Activated naive CD4-positive, alpha-beta T cell treated with anti-CD3 and anti-CD28 coated beads, Interleukin-2, amount 10 ng/mL, durations not matched to agents 7 days and 5 days (primary cell): ENCODE results near the gene NRIP1.
"Not testable (repeated sequence)": the region's sequence is repeated elsewhere in the genome, so short reads cannot be mapped to it uniquely, and the experiment has no call there.

Source experiments
- CTCF ChIA-PET: fragments of 350-600 bp; sonication (Branson Sonifier 250); formaldehyde crosslinking; loops from one replicate; lab custom pipeline; 2021; ENCODE audit warnings: antibody characterized with exemption; lab: Charles Lee
- DNase-seq: peaks from one replicate; pipeline ENCODE4 v3.0.0-alpha.2; 2020
- H3K27ac Mint-ChIP-seq: one replicate; pipeline ENCODE4 v1.8.0; 2021; ENCODE audit warnings: mild to moderate bottlenecking, moderate library complexity, mixed read lengths
- H3K27me3 Mint-ChIP-seq: one replicate; pipeline ENCODE4 v1.8.0; 2021; ENCODE audit warnings: mild to moderate bottlenecking, mixed read lengths
- H3K36me3 Mint-ChIP-seq: one replicate; pipeline ENCODE4 v1.8.0; 2021; ENCODE audit warnings: mixed read lengths
- H3K4me1 Mint-ChIP-seq: one replicate; pipeline ENCODE4 v1.8.0; 2021; ENCODE audit warnings: mixed read lengths
- H3K4me3 Mint-ChIP-seq: one replicate; pipeline ENCODE4 v1.8.0; 2021; ENCODE audit warnings: mild to moderate bottlenecking, moderate library complexity, mixed read lengths
- H3K9me3 Mint-ChIP-seq: one replicate; pipeline ENCODE4 v1.8.0; 2021; ENCODE audit warnings: mixed read lengths

NRIP1 gene

GRCh38 chr21:15037900-15038293 is 26.9 kb downstream of the NRIP1 start:
- H3K4me1 Mint-ChIP-seq, result peaks cover 5% of the 10 kb centered on the region
- H3K9me3 Mint-ChIP-seq, result no peaks in the 10 kb centered on the region
- H3K27ac Mint-ChIP-seq, result no peak overlapping the region
- H3K27me3 Mint-ChIP-seq, result no peaks in the 10 kb centered on the region
- H3K36me3 Mint-ChIP-seq, result peaks cover 20% of the 10 kb centered on the region
- DNase-seq, result no peak
- CTCF ChIA-PET, result no interaction called here
- no peak overlapping the region for H3K4me3 Mint-ChIP-seq

- CTCF ChIA-PET, result no interaction called here
Observed at GRCh38 chr21:15037095-15037899, 27.5 kb downstream of the NRIP1 start.

GRCh38 chr21:15036189-15036588 is 28.6 kb downstream of the NRIP1 start:
- H3K36me3 Mint-ChIP-seq, result peaks cover 11% of the 10 kb centered on the region
- peaks cover 9% of the 10 kb centered on the region for H3K4me1 Mint-ChIP-seq
- no peaks in the 10 kb centered on the region for H3K9me3 Mint-ChIP-seq
- H3K27me3 Mint-ChIP-seq, result no peaks in the 10 kb centered on the region
- CTCF ChIA-PET, result no interaction called here
- no peak overlapping the region for H3K4me3 Mint-ChIP-seq
- DNase-seq, result no peak
- no peak overlapping the region for H3K27ac Mint-ChIP-seq

More at GRCh38 chr21:15037095-15037899, 27.5 kb downstream of the NRIP1 start:
- no peak for DNase-seq
- H3K27ac Mint-ChIP-seq, result no peak overlapping the region
- H3K36me3 Mint-ChIP-seq, result peaks cover 14% of the 10 kb centered on the region
- no peaks in the 10 kb centered on the region for H3K9me3 Mint-ChIP-seq
- peaks cover 5% of the 10 kb centered on the region for H3K4me1 Mint-ChIP-seq
- H3K4me3 Mint-ChIP-seq, result no peak overlapping the region
- no peaks in the 10 kb centered on the region for H3K27me3 Mint-ChIP-seq

GRCh38 chr21:15034126-15034853 is 30.5 kb downstream of the NRIP1 start:
- H3K4me1 Mint-ChIP-seq, result peaks cover 9% of the 10 kb centered on the region
- H3K9me3 Mint-ChIP-seq, result peaks cover 1% of the 10 kb centered on the region
- CTCF ChIA-PET, result no interaction called here
- H3K4me3 Mint-ChIP-seq, result no peak overlapping the region
- no peak for DNase-seq
- no peaks in the 10 kb centered on the region for H3K27me3 Mint-ChIP-seq
- H3K36me3 Mint-ChIP-seq, result peaks cover under 1% of the 10 kb centered on the region
- H3K27ac Mint-ChIP-seq, result no peak overlapping the region

- Mint-ChIP-seq H3K27ac (no peak overlapping the region), H3K27me3 (no peaks in the 10 kb centered on the region), H3K9me3 (peaks cover 1% of the 10 kb centered on the region), H3K36me3 (no peaks in the 10 kb centered on the region), H3K4me3 (no peak overlapping the region), H3K4me1 (peaks cover 9% of the 10 kb centered on the region)
- CTCF ChIA-PET, result no interaction called here
- no peak for DNase-seq
Observed at GRCh38 chr21:15031790-15032357, 32.9 kb downstream of the NRIP1 start.

GRCh38 chr21:15031362-15031761 is 33.4 kb downstream of the NRIP1 start:
- CTCF ChIA-PET, H3K9me3 Mint-ChIP-seq, H3K27me3 Mint-ChIP-seq, H3K36me3 Mint-ChIP-seq, H3K4me1 Mint-ChIP-seq, H3K4me3 Mint-ChIP-seq, DNase-seq, H3K27ac Mint-ChIP-seq: not testable (repeated sequence)

- DNase-seq, H3K9me3 Mint-ChIP-seq, H3K4me1 Mint-ChIP-seq, H3K4me3 Mint-ChIP-seq, H3K27me3 Mint-ChIP-seq, CTCF ChIA-PET, H3K27ac Mint-ChIP-seq, H3K36me3 Mint-ChIP-seq: not testable (repeated sequence)
Observed at GRCh38 chr21:15030861-15031260, 33.9 kb downstream of the NRIP1 start.

GRCh38 chr21:15029077-15029476 is 35.7 kb downstream of the NRIP1 start:
- no peak for DNase-seq
- Mint-ChIP-seq H3K27ac (no peak overlapping the region), H3K27me3 (no peaks in the 10 kb centered on the region), H3K4me1 (peaks cover 4% of the 10 kb centered on the region), H3K4me3 (no peak overlapping the region), H3K36me3 (no peaks in the 10 kb centered on the region), H3K9me3 (peaks cover 1% of the 10 kb centered on the region)
- CTCF ChIA-PET, result no interaction called here

GRCh38 chr21:15028186-15028585 is 36.6 kb downstream of the NRIP1 start:
- Mint-ChIP-seq H3K4me1 (peaks cover 4% of the 10 kb centered on the region), H3K27ac (no peak overlapping the region), H3K9me3 (peaks cover 1% of the 10 kb centered on the region), H3K36me3 (no peaks in the 10 kb centered on the region), H3K27me3 (no peaks in the 10 kb centered on the region), H3K4me3 (no peak overlapping the region)
- DNase-seq, result no peak
- CTCF ChIA-PET, result no interaction called here

- DNase-seq, result no peak
- Mint-ChIP-seq H3K27ac (no peak overlapping the region), H3K36me3 (peaks cover 1% of the 10 kb centered on the region), H3K9me3 (peaks cover 1% of the 10 kb centered on the region), H3K4me3 (no peak overlapping the region), H3K27me3 (no peaks in the 10 kb centered on the region), H3K4me1 (peaks cover 4% of the 10 kb centered on the region)
- CTCF ChIA-PET, result no interaction called here
Observed at GRCh38 chr21:15027056-15027455, 37.7 kb downstream of the NRIP1 start.

- peaks cover 1% of the 10 kb centered on the region for H3K36me3 Mint-ChIP-seq
- H3K9me3 Mint-ChIP-seq, result peaks cover 1% of the 10 kb centered on the region
- no peaks in the 10 kb centered on the region for H3K27me3 Mint-ChIP-seq
- no peak overlapping the region for H3K4me3 Mint-ChIP-seq
- no peak for DNase-seq
- H3K4me1 Mint-ChIP-seq, result no peaks in the 10 kb centered on the region
- CTCF ChIA-PET, result no interaction called here
- H3K27ac Mint-ChIP-seq, result no peak overlapping the region
Observed at GRCh38 chr21:15026370-15026769, 38.4 kb downstream of the NRIP1 start.

GRCh38 chr21:15023776-15024175 is 41.0 kb downstream of the NRIP1 start:
- no peak overlapping the region for H3K27ac Mint-ChIP-seq
- no peak for DNase-seq
- H3K4me3 Mint-ChIP-seq, result no peak overlapping the region
- H3K4me1 Mint-ChIP-seq, result peaks cover 6% of the 10 kb centered on the region
- CTCF ChIA-PET, result no interaction called here
- H3K27me3 Mint-ChIP-seq, result no peaks in the 10 kb centered on the region
- H3K9me3 Mint-ChIP-seq, result no peaks in the 10 kb centered on the region
- H3K36me3 Mint-ChIP-seq, result peaks cover 1% of the 10 kb centered on the region

- Mint-ChIP-seq H3K4me3 (no peak overlapping the region), H3K27me3 (no peaks in the 10 kb centered on the region), H3K27ac (no peak overlapping the region), H3K9me3 (no peaks in the 10 kb centered on the region), H3K4me1 (peaks cover 6% of the 10 kb centered on the region), H3K36me3 (peaks cover 1% of the 10 kb centered on the region)
- DNase-seq, result no peak
- CTCF ChIA-PET, result no interaction called here
Observed at GRCh38 chr21:15022608-15023261, 42.1 kb downstream of the NRIP1 start.

GRCh38 chr21:15020797-15021196 is 44.0 kb downstream of the NRIP1 start:
- Mint-ChIP-seq H3K4me3 (no peak overlapping the region), H3K27ac (peak overlapping the region; percentile 8), H3K9me3 (no peaks in the 10 kb centered on the region), H3K36me3 (peaks cover 1% of the 10 kb centered on the region), H3K4me1 (peaks cover 6% of the 10 kb centered on the region), H3K27me3 (no peaks in the 10 kb centered on the region)
- CTCF ChIA-PET, result no interaction called here
- no peak for DNase-seq
